Osteocyte (in vitro differentiated cells): ENCODE measurements around the gene COL4A1. TPM values are rescaled to one million over a fixed set of nuclear protein-coding genes. Genes with fewer than 3 reads are reported as not detected.

ENCODE experiments used
- DNase-seq: peaks from one replicate; pipeline ENCODE4 v3.0.0; 2021; ENCODE audit warnings: mixed read lengths; ENCODE audit not compliant: unreplicated experiment; ENCODE audit errors: extremely low spot score
- H3K27ac Mint-ChIP-seq: one replicate; pipeline ENCODE4 v1.8.0; 2021; ENCODE audit warnings: mild to moderate bottlenecking, mixed read lengths; ENCODE audit not compliant: unreplicated experiment
- H3K27me3 Mint-ChIP-seq: one replicate; pipeline ENCODE4 v1.8.0; 2021; ENCODE audit warnings: mixed read lengths; ENCODE audit not compliant: unreplicated experiment
- H3K36me3 Mint-ChIP-seq: one replicate; pipeline ENCODE4 v1.8.0; 2021; ENCODE audit warnings: mixed read lengths; ENCODE audit not compliant: unreplicated experiment
- H3K4me1 Mint-ChIP-seq: one replicate; pipeline ENCODE4 v1.8.0; 2021; ENCODE audit warnings: mixed read lengths; ENCODE audit not compliant: unreplicated experiment
- H3K4me3 Mint-ChIP-seq: one replicate; pipeline ENCODE4 v1.8.0; 2021; ENCODE audit warnings: mild to moderate bottlenecking, moderate library complexity, mixed read lengths; ENCODE audit not compliant: unreplicated experiment
- H3K9me3 Mint-ChIP-seq: one replicate; pipeline ENCODE4 v1.8.0; 2021; ENCODE audit warnings: mixed read lengths; ENCODE audit not compliant: unreplicated experiment
- CTCF ChIP-seq: fragments of 200-600 bp; sonication (generic); IDR thresholded peaks from 2 replicates; pipeline ENCODE4 v1.5.0; 2021; ENCODE audit warnings: antibody characterized with exemption, mild to moderate bottlenecking, moderate library complexity
- total RNA-seq: library from RNA; stranded (reverse); gene quantifications from 2 replicates; pipeline ENCODE4 v1.2.1, GENCODE V29; 2021

The COL4A1 gene
- total RNA-seq, 1 donor from 2014 or later = 3,181 TPM

GRCh38 chr13:110126391-110126961 is 180.5 kb downstream of the COL4A1 start:
- peaks cover 3% of the 10 kb centered on the region for H3K27me3 Mint-ChIP-seq
- TF ChIP-seq CTCF = no peak
- no peaks in the 10 kb centered on the region for H3K9me3 Mint-ChIP-seq
- no peak for DNase-seq
- H3K27ac Mint-ChIP-seq = peak overlapping the region; percentile 62
- peaks cover 50% of the 10 kb centered on the region for H3K4me1 Mint-ChIP-seq
- peak overlapping the region; percentile 34 for H3K4me3 Mint-ChIP-seq
- H3K36me3 Mint-ChIP-seq = no peaks in the 10 kb centered on the region

GRCh38 chr13:110125613-110126272 is 181.2 kb downstream of the COL4A1 start:
- Mint-ChIP-seq H3K4me3 (peak overlapping the region; percentile 34), H3K27me3 (peaks cover 5% of the 10 kb centered on the region), H3K36me3 (no peaks in the 10 kb centered on the region), H3K9me3 (no peaks in the 10 kb centered on the region), H3K4me1 (peaks cover 50% of the 10 kb centered on the region), H3K27ac (peak overlapping the region; percentile 62)
- no peak for DNase-seq
- TF ChIP-seq CTCF = no peak

- peak overlapping the region; percentile 44 for H3K27ac Mint-ChIP-seq
- no peaks in the 10 kb centered on the region for H3K36me3 Mint-ChIP-seq
- no peaks in the 10 kb centered on the region for H3K9me3 Mint-ChIP-seq
- peaks cover 7% of the 10 kb centered on the region for H3K27me3 Mint-ChIP-seq
- no peak for TF ChIP-seq CTCF
- H3K4me1 Mint-ChIP-seq = peaks cover 50% of the 10 kb centered on the region
- no peak for DNase-seq
- H3K4me3 Mint-ChIP-seq = no peak overlapping the region
Measured at GRCh38 chr13:110125157-110125556, 181.8 kb downstream of the COL4A1 start.

GRCh38 chr13:110124201-110124940 is 182.6 kb downstream of the COL4A1 start:
- peaks cover 50% of the 10 kb centered on the region for H3K4me1 Mint-ChIP-seq
- no peak for DNase-seq
- no peaks in the 10 kb centered on the region for H3K36me3 Mint-ChIP-seq
- H3K9me3 Mint-ChIP-seq = no peaks in the 10 kb centered on the region
- H3K27ac Mint-ChIP-seq = no peak overlapping the region
- no peak for TF ChIP-seq CTCF
- peaks cover 10% of the 10 kb centered on the region for H3K27me3 Mint-ChIP-seq
- H3K4me3 Mint-ChIP-seq = no peak overlapping the region
